NOMO-1 treated with dmso at 0.1 percent for 144 hours (cell line): ENCODE measurements around the gene PRIM1.
"Not testable (repeated sequence)": the region's sequence is repeated elsewhere in the genome, so short reads cannot be mapped to it uniquely, and the experiment has no call there.

ENCODE experiments used
- DNase-seq: peaks from one replicate; lab custom pipeline; 2025; ENCODE audit not compliant: unreplicated experiment; lab: John Stamatoyannopoulos, UW

Gene PRIM1

GRCh38 chr12:56761812-56762211 is 9.7 kb upstream of the PRIM1 start:
- DNase-seq: no peak

GRCh38 chr12:56760460-56760859 is 8.3 kb upstream of the PRIM1 start:
- no peak for DNase-seq

- no peak for DNase-seq
Observed at GRCh38 chr12:56759263-56759908, 7.3 kb upstream of the PRIM1 start.

- DNase-seq: no peak
Observed at GRCh38 chr12:56758728-56759262, 6.7 kb upstream of the PRIM1 start.

- DNase-seq: not testable (repeated sequence)
Observed at GRCh38 chr12:56757971-56758370, 5.8 kb upstream of the PRIM1 start.

- DNase-seq: no peak
Observed at GRCh38 chr12:56753566-56753965, 1.4 kb upstream of the PRIM1 start.

- not testable (repeated sequence) for DNase-seq
Observed at GRCh38 chr12:56750596-56750995, 1.5 kb downstream of the PRIM1 start.

GRCh38 chr12:56749853-56750252 is 2.3 kb downstream of the PRIM1 start:
- no peak for DNase-seq

- DNase-seq: peak; percentile 14
Observed at GRCh38 chr12:56749359-56749758, 2.8 kb downstream of the PRIM1 start.

- no peak for DNase-seq
Observed at GRCh38 chr12:56728139-56728861, 23.8 kb downstream of the PRIM1 start.

GRCh38 chr12:56726196-56726675 is 25.9 kb downstream of the PRIM1 start:
- not testable (repeated sequence) for DNase-seq

GRCh38 chr12:56725723-56726102 is 26.4 kb downstream of the PRIM1 start:
- DNase-seq: no peak

- DNase-seq: peak; percentile 100
Observed at GRCh38 chr12:56724972-56725722, 27.0 kb downstream of the PRIM1 start, which contains the start of gene NACA. NACA (minus strand) TSS chr12:56725299; CDS start chr12:56724521, 778 bp downstream.

- DNase-seq: no peak
Observed at GRCh38 chr12:56724701-56724971, 27.5 kb downstream of the PRIM1 start.

GRCh38 chr12:56723889-56724700 is 28.0 kb downstream of the PRIM1 start:
- no peak for DNase-seq

- no peak for DNase-seq
Observed at GRCh38 chr12:56723352-56723751, 28.8 kb downstream of the PRIM1 start.

- DNase-seq: no peak
Observed at GRCh38 chr12:56722832-56723231, 29.3 kb downstream of the PRIM1 start.

GRCh38 chr12:56721721-56722120 is 30.4 kb downstream of the PRIM1 start:
- no peak for DNase-seq

GRCh38 chr12:56721216-56721615 is 30.9 kb downstream of the PRIM1 start:
- DNase-seq: no peak

GRCh38 chr12:56720731-56721151 is 31.4 kb downstream of the PRIM1 start:
- DNase-seq: peak; percentile 56

GRCh38 chr12:56719056-56719455 is 33.1 kb downstream of the PRIM1 start:
- no peak for DNase-seq
